GM12892 (cell line): ENCODE results near the gene LRRC31.

Experiments used
- POLR2A ChIP-seq: IDR thresholded peaks from 2 replicates; pipeline ENCODE4 v1.6.1; 2011; ENCODE audit warnings: low read depth, low read length, control low read depth
- TAF1 ChIP-seq: IDR thresholded peaks from 2 replicates; pipeline ENCODE4 v1.6.1; 2011; ENCODE audit warnings: low read depth, mild to moderate bottlenecking, control low read depth, low read length, borderline replicate concordance

DNA sequence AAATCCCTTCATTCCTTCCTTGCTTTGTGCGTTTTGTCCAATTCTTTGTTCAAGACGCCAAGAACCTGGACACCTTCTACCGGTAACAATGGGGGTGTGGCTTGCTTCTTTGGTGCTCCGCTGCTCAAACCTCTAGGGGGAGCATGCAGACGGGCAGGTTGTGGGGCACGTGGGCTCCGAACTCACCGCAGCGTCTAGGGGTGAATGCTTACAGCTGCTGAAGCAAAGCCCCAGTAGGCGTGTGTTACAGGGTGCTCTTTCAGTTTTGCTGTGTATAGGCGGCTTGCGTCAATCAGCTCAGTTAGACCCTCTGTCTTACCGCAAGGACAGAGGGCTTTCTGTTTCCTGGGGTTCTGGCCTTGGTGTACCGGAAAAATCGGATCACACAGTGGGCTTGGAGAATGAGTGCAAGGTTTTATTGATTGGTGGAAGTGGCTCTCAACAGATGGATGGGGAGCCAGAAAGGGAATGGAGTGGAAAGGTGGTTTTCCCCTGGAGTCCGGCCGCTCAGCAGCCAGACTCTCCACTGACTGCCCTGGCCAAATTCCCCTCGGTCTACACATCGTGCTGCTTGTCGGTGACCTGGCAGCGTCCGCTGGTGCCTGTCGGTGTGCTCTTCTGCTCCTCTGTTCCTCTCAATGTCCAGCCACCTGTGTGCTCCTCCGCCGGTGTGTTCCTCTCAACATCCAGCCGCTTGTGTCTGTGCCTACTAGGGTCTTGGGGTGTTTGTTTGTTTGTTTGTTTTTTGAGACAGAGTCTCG, 55.8 kb downstream of the LRRC31 start:
- TF ChIP-seq POLR2A: peak; percentile 76
- peak; percentile 57; the same call in 1 of the 2 replicates for TF ChIP-seq TAF1
